Left lung (tissue), 10 donors: ENCODE data around the gene SYCE3. TPM values are rescaled to one million over a fixed set of nuclear protein-coding genes. Genes with fewer than 3 reads are reported as not detected.

Experiments used
- ATAC-seq: fragments of 200-7000 bp; cut with Tn5 transposase; one replicate; pipeline ENCODE4 v1.9.1; 2020; ENCODE audit warnings: moderate library complexity
- DNase-seq, 4 donors: peaks; one replicate each; pipeline ENCODE4 v3.0.0-alpha.2; 2013 to 2020
- H3K27ac ChIP-seq, 2 donors: fragments of 200-600 bp; sonication (generic) in 1 of 2; one replicate each; pipeline versions ENCODE4 v1.5.0 to v1.8.0; 2020 to 2021
- H3K27me3 ChIP-seq, 2 donors: fragments of 200-600 bp; sonication (generic) in 1 of 2; one replicate each; pipeline versions ENCODE4 v1.5.0 to v1.8.0; 2020 to 2021
- H3K36me3 ChIP-seq, 2 donors: fragments of 200-600 bp; sonication (generic) in 1 of 2; one replicate each; pipeline versions ENCODE4 v1.5.0 to v1.8.0; 2020 to 2021
- H3K4me1 ChIP-seq, 2 donors: fragments of 200-600 bp; one replicate each; pipeline ENCODE4 v1.8.0; 2021
- H3K4me3 ChIP-seq, 2 donors: fragments of 200-600 bp; sonication (generic) in 1 of 2; one replicate each; pipeline versions ENCODE4 v1.5.0 to v1.8.0; 2020 to 2021; ENCODE audit warnings: mild to moderate bottlenecking in 1 of 2
- H3K9me3 ChIP-seq, 2 donors: fragments of 200-600 bp; sonication (generic) in 1 of 2; one replicate each; pipeline versions ENCODE4 v1.5.0 to v1.8.0; 2020 to 2021
- intact Hi-C, 2 donors: fragments of 100-400 bp; cut with DNase I; formaldehyde crosslinking; loops; one replicate each; pipeline versions ENCODE4 v1.11.2 to v1.14.2; 2022
- polyA plus RNA-seq, 6 donors: library from polyadenylated mRNA; unstranded; fragments of 120-200 nt; gene quantifications; one replicate each; pipeline ENCODE4 v1.2.1, GENCODE V29; 2013; ENCODE audit not compliant: insufficient read length in 6 of 6
- total RNA-seq, 2 donors: library from RNA; stranded (reverse); fragmentation: NEBNext Ultra II Directional; extraction: Animal tissue kit (Norgen Biotek cat#: 25700); gene quantifications; one replicate each; pipeline ENCODE4 v1.2.1, GENCODE V29; 2021
- TF ChIP-seq, protein P1 (sequence below), 2 donors: fragments of 200-600 bp; sonication (generic) in 1 of 2; IDR thresholded peaks; one replicate each; pipeline versions ENCODE4 v1.5.0 to v1.8.0; 2021; ENCODE audit warnings: antibody characterized with exemption in 2 of 2
- donor health status: DM: no; HTN: yes; CAD: no.
- donor health status: DM: no; HTN: no; CAD: no.

The SYCE3 gene
- total and polyA plus RNA-seq, 8 donors: not detected

- ATAC-seq: no peak
- TF ChIP-seq, protein P1, sequence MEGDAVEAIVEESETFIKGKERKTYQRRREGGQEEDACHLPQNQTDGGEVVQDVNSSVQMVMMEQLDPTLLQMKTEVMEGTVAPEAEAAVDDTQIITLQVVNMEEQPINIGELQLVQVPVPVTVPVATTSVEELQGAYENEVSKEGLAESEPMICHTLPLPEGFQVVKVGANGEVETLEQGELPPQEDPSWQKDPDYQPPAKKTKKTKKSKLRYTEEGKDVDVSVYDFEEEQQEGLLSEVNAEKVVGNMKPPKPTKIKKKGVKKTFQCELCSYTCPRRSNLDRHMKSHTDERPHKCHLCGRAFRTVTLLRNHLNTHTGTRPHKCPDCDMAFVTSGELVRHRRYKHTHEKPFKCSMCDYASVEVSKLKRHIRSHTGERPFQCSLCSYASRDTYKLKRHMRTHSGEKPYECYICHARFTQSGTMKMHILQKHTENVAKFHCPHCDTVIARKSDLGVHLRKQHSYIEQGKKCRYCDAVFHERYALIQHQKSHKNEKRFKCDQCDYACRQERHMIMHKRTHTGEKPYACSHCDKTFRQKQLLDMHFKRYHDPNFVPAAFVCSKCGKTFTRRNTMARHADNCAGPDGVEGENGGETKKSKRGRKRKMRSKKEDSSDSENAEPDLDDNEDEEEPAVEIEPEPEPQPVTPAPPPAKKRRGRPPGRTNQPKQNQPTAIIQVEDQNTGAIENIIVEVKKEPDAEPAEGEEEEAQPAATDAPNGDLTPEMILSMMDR (IDR thresholded peaks at IDR 0.05): no peak
- peaks cover 0 to 63% of the 10 kb centered on the region in 2 donors for H3K36me3 ChIP-seq
- intact Hi-C loops: no loop called here
- no peak for DNase-seq
- H3K4me3 ChIP-seq: no peak overlapping the region
- no peaks in the 10 kb centered on the region for H3K9me3 ChIP-seq
- no peak overlapping the region for H3K27ac ChIP-seq
- no peaks in the 10 kb centered on the region for H3K4me1 ChIP-seq
- no peaks in the 10 kb centered on the region for H3K27me3 ChIP-seq
Measured at GRCh38 chr22:50569896-50570535, 7.3 kb upstream of the SYCE3 start.

DNA sequence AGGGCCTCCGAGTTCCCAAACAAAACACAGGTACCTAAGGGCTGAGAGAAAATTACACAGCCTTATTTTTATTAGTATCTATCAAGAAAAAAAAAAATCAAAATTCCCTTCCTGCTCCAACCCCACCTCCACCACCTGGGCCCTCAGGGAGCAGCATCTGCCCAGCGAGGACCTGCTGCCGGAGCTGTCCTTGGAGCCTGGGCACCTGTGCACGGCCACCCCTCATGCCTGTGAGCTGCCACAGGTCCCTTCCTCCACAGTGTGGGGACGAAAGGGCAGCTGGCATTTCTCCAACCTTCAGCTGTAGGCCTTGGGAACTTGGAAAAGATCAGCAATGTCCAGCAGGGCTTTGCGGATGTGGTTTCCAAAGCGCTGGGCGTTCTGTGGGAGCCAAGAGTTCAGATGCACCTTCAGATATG is 6.3 kb upstream of the SYCE3 start:
- DNase-seq: no peak
- Histone ChIP-seq H3K4me1 (no peaks in the 10 kb centered on the region), H3K27me3 (no peaks in the 10 kb centered on the region), H3K9me3 (no peaks in the 10 kb centered on the region), H3K27ac (no peak overlapping the region), H3K4me3 (no peak overlapping the region), H3K36me3 (peaks cover 0 to 61% of the 10 kb centered on the region in 2 donors)
- intact Hi-C loops: no loop called here
- no peak for ATAC-seq
- TF ChIP-seq, protein P1 (IDR thresholded peaks at IDR 0.05): no peak

DNA sequence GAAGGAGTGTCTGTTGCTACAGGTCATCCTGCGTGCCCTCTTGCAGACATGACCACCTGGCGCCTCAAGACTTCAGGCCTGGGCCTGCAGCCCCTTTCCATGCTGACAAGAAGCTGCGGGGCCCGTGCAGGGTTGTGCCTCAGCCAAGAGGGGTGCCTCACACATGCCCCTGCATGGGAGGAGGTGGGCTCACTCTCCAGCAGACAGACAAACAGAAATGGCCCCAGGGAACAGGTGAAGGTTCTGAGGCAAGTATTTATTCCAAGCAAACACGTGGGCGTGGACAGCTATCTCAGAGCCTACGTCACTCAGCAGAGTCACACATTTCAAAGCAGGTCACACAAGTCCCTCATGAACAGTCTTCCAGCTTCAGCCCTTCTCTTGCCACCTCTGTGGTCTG is 5.9 kb upstream of the SYCE3 start:
- H3K4me1 ChIP-seq: peaks cover 0 to 4% of the 10 kb centered on the region in 2 donors
- no peak overlapping the region for H3K27ac ChIP-seq
- no peak overlapping the region for H3K4me3 ChIP-seq
- no peak for DNase-seq
- TF ChIP-seq, protein P1 (IDR thresholded peaks at IDR 0.05): no peak
- H3K36me3 ChIP-seq: peaks cover 0 to 57% of the 10 kb centered on the region in 2 donors
- intact Hi-C loops: no loop called here
- H3K9me3 ChIP-seq: no peaks in the 10 kb centered on the region
- ATAC-seq: no peak
- H3K27me3 ChIP-seq: no peaks in the 10 kb centered on the region

GRCh38 chr22:50567721-50568252 is 5.1 kb upstream of the SYCE3 start:
- Histone ChIP-seq H3K4me3 (no peak overlapping the region), H3K4me1 (peaks cover 0 to 8% of the 10 kb centered on the region in 2 donors), H3K9me3 (no peaks in the 10 kb centered on the region), H3K36me3 (peaks cover 0 to 49% of the 10 kb centered on the region in 2 donors), H3K27me3 (no peaks in the 10 kb centered on the region), H3K27ac (no peak overlapping the region)
- no peak for ATAC-seq
- no peak for DNase-seq
- TF ChIP-seq, protein P1 (IDR thresholded peaks at IDR 0.05): no peak
- intact Hi-C loops: no loop called here

- Histone ChIP-seq H3K9me3 (no peaks in the 10 kb centered on the region), H3K4me3 (no peak overlapping the region), H3K27ac (no peak overlapping the region), H3K36me3 (peaks cover 0 to 14% of the 10 kb centered on the region in 2 donors), H3K27me3 (no peaks in the 10 kb centered on the region), H3K4me1 (peaks cover 0 to 8% of the 10 kb centered on the region in 2 donors)
- ATAC-seq: no peak
- DNase-seq: no peak
- intact Hi-C loops: no loop called here
- TF ChIP-seq, protein P1 (IDR thresholded peaks at IDR 0.05): no peak
Measured at GRCh38 chr22:50564289-50564688, 1.6 kb upstream of the SYCE3 start.
